ENCODE data around the gene COL4A1.

DNA sequence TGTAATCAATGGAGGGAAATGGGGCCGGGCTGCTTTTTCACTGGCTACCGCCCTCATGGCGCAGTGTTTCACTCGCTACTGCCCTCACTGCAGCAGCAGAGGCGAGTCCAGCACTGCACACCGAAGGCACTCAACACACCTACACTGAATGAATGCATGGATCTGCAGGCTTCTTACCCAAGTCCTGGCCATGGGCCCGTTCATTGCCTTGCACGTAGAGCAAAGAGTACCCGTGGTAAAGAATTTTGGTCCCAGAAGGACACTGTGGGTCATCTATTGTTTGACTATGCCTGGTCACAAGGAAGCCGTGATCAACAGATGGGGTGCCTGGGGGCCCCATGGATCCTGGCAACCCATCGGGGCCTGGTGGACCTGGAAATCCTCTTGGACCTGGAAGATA lies 144.9 kb downstream of the COL4A1 start:
- TF ChIP-seq SIN3A (IDR thresholded peaks at IDR 0.05; ENCODE audit: borderline replicate concordance, insufficient read depth, low read length) (no peak), TAF1 (IDR thresholded peaks at IDR 0.05; ENCODE audit: borderline replicate concordance, insufficient read depth, low read length) (no peak)
